NB4 (cell line): ENCODE measurements around the gene SLC1A1.

ENCODE experiments used
- CTCF ChIP-seq: IDR thresholded peaks from one replicate; pipeline ENCODE4 v1.5.1; 2012; ENCODE audit warnings: low read depth, low read length
- MYC ChIP-seq: IDR thresholded peaks from 2 replicates; pipeline ENCODE4 v1.6.1; 2011; ENCODE audit warnings: low read depth, low read length
- POLR2A ChIP-seq: IDR thresholded peaks from 2 replicates; pipeline ENCODE4 v1.6.1; 2011; ENCODE audit warnings: mild to moderate bottlenecking; ENCODE audit not compliant: insufficient read length; ENCODE audit errors: extremely low read depth
- TF ChIP-seq, protein P1 (sequence below): IDR thresholded peaks from 2 replicates; pipeline ENCODE4 v1.6.1; 2011; ENCODE audit warnings: low read depth, low read length

DNA sequence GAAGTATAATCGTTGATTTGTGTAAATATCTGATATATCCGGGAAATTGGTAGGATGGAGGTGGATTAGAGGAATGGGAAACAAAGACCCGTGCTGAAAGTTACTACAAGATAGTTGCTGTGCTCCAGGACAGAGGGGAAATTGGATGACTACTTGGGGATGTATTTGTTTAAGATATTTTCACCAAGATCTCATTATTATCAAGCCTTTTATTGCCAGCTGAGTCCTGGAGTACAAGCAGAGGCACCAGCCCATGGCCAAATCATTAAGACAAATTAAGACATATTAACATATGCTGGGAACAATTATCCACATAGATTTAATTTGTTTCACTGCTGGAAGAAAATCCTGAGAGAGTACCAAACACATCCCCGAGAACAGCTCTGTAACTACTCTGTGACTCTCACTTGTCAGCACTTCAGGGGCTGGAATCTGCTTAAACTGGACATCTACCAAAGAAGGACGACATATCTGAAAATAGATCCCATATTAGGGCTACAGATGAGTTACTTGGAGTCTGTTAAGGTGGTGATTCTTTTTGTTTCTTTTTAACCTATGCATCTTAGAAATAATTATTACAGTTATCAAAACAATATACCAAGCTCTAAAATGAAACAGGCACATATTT is 68.2 kb downstream of the SLC1A1 start:
- TF ChIP-seq CTCF (no peak), POLR2A (no peak), MYC (no peak)
- TF ChIP-seq, protein P1, sequence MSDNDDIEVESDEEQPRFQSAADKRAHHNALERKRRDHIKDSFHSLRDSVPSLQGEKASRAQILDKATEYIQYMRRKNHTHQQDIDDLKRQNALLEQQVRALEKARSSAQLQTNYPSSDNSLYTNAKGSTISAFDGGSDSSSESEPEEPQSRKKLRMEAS, result no peak
